ENCODE measurements around the gene UNC45A. TPM values are rescaled to one million over a fixed set of nuclear protein-coding genes. Genes with fewer than 3 reads are reported as not detected.

UNC45A gene
- total and polyA plus RNA-seq, 2 of the 8 experiments (the other 6 are each of a cell fraction or from before 2014, with no cell fraction given) = 74.1 to 84.2 TPM

GRCh38 chr15:90994059-90994416, 59.0 kb downstream of the UNC45A start:
- TF ChIP-seq HDAC2 (IDR thresholded peaks at IDR 0.05; ENCODE audit: borderline replicate concordance in 1 of 2, low read depth in 2 of 2, low read length in 2 of 2) (peak in 1 of 2 experiments; percentile 71; a peak in 1 of 4 replicates), KDM4A (IDR thresholded peaks at IDR 0.05; ENCODE audit: low read depth, low read length, severe bottlenecking) (peak; percentile 91), TAF1 (IDR thresholded peaks at IDR 0.05; ENCODE audit: low read depth, low read length) (no peak)
- Histone ChIP-seq H3K56ac (replicated peaks; ENCODE audit: insufficient read length, low read depth, low read length) (peak overlapping the region; percentile 62), H2AFZ (ENCODE audit: low read length) (peak overlapping the region; percentile 37; the same call in 1 of the 2 replicates), H3K9ac (replicated peaks in 1 of 4; ENCODE audit: extremely low read depth in 1 of 4, low read depth in 3 of 4, low read length in 3 of 4) (peak overlapping the region; percentile 55 to 95 (median 89)), H2BK5ac (ENCODE audit: low read depth, low read length) (peak overlapping the region; percentile 88), H3K27me3 (replicated peaks in 1 of 4; ENCODE audit: control insufficient read depth in 3 of 4, extremely low read depth in 1 of 4, insufficient read depth in 3 of 4, low read length in 3 of 4) (no peaks in the 10 kb centered on the region), H3K27ac (ENCODE audit: low read depth, low read length) (peak overlapping the region; percentile 80), H3K23ac (ENCODE audit: insufficient read length) (no peak overlapping the region), H2AK5ac (ENCODE audit: low read depth, low read length) (no peak overlapping the region), H4K5ac (ENCODE audit: insufficient read length, low read depth, low read length) (peak overlapping the region; percentile 85), H3K4me3 (ENCODE audit: extremely low read depth in 1 of 4, insufficient read depth in 2 of 4, low read depth in 3 of 4, low read length in 4 of 4) (peak overlapping the region; percentile 78 to 87 (median 86)), H3K4me1 (replicated peaks in 1 of 4; ENCODE audit: control insufficient read depth in 3 of 4, insufficient read depth in 4 of 4, low read length in 3 of 4) (peaks cover 0 to 5% (median 0%) of the 10 kb centered on the region in 4 experiments; a peak in 1 of 7 replicates), H4K8ac (ENCODE audit: extremely low read depth, insufficient read depth, low read length) (peak overlapping the region; percentile 88), H3K4ac (replicated peaks; ENCODE audit: insufficient read length, low read depth, low read length) (peak overlapping the region; percentile 65), H3K14ac (ENCODE audit: insufficient read length) (no peak overlapping the region), H2BK12ac (ENCODE audit: low read depth, low read length) (no peak overlapping the region), H3K79me1 (ENCODE audit: low read depth, low read length) (peaks cover 6% of the 10 kb centered on the region), H4K91ac (replicated peaks; ENCODE audit: insufficient read length, low read length) (peak overlapping the region; percentile 99), H3K36me3 (ENCODE audit: control insufficient read depth in 2 of 4, insufficient read depth in 4 of 4, low read length in 3 of 4) (peaks cover 4 to 17% (median 14%) of the 10 kb centered on the region in 4 experiments), H3K23me2 (ENCODE audit: low read depth, low read length) (peaks cover 9% of the 10 kb centered on the region), H3K4me2 (ENCODE audit: insufficient read depth in 1 of 2, low read depth in 2 of 2, low read length in 2 of 2) (peak overlapping the region; percentile 59 to 61; a peak in 3 of 4 replicates), H2BK20ac (ENCODE audit: low read length) (no peak overlapping the region), H3K9me3 (ENCODE audit: insufficient read depth in 2 of 2, low read depth in 1 of 2, low read length in 1 of 2) (no peaks in the 10 kb centered on the region), H4K20me1 (replicated peaks in 1 of 2; ENCODE audit: control insufficient read depth in 1 of 2, insufficient read depth in 2 of 2, low read length in 2 of 2) (peaks cover 3 to 8% of the 10 kb centered on the region in 2 experiments), H2BK15ac (ENCODE audit: low read length) (peak overlapping the region; percentile 40; the same call in 1 of the 2 replicates), H2BK120ac (replicated peaks; ENCODE audit: low read depth, low read length) (peak overlapping the region; percentile 61), H3K18ac (ENCODE audit: extremely low read depth, low read length) (peak overlapping the region; percentile 93; the same call in 1 of the 2 replicates), H3K79me2 (ENCODE audit: control insufficient read depth in 1 of 2, insufficient read depth in 2 of 2, low read length in 2 of 2) (peaks cover 12 to 60% of the 10 kb centered on the region in 2 experiments)
- POLR2A ChIA-PET (ENCODE audit: partially characterized antibody) = interaction anchor here (0.7 to 1.3 kb wide), 7 partner anchors 10 to 71 kb away, joined by 3 to 9 read pairs (median 3); partner anchors contain the start of genes RCCD1 and VPS33B
- DNase-seq (ENCODE audit: low read depth in 1 of 2, low spot score in 2 of 2) = no peak
- FAIRE-seq = no peak
- CTCF ChIA-PET (ENCODE audit: partially characterized antibody) = interaction anchor here (0.9 to 1.4 kb wide), 4 partner anchors 13 to 59 kb away, joined by 3 to 4 read pairs (median 3); no protein-coding TSS in a partner anchor
- WGBS, 2 experiments (ENCODE audit: extremely low coverage in 1 of 2, insufficient coverage in 1 of 2, insufficient read length in 1 of 2, insufficient replicate concordance in 2 of 2, low coverage in 1 of 2, low lambda C conversion rate in 2 of 2, missing lambda C conversion rate in 1 of 2) = 8% methylated on average over 5 of the region's 50 CpGs; no CpG with 5 or more reads in 1 of the 2 experiments
